GM12878 (cell line): Measurements from ENCODE around the gene FEM1B. TPM values are rescaled to one million over a fixed set of nuclear protein-coding genes. Genes with fewer than 3 reads are reported as not detected.

Source experiments
- ATAC-seq: fragments of 200-7000 bp; cut with Tn5 transposase; 3 replicates; pipeline ENCODE4 v1.9.1; 2020; ENCODE audit warnings: mild to moderate bottlenecking, moderate library complexity
- BruUV-seq: library from RNA; stranded (reverse); fragments of 400-500 nt; replicated peaks from 2 replicates; lab custom pipeline; 2021; lab: Mats Ljungman, UMichigan
- CTCF ChIA-PET: fragments of 300-600 bp; sonication (Branson Sonifier 250); formaldehyde crosslinking; extraction: SDS; loops from one replicate; lab custom pipeline; 2021; ENCODE audit warnings: inconsistent platforms; lab: Yijun Ruan, JAX
- POLR2A ChIA-PET: fragments of 350-600 bp; formaldehyde crosslinking; extraction: SDS; loops from one replicate; lab custom pipeline; 2021; ENCODE audit warnings: inconsistent platforms; lab: Charles Lee
- RAD21 ChIA-PET: fragments of 300-600 bp; sonication (Branson Sonifier 250); formaldehyde crosslinking; loops from one replicate; lab custom pipeline; 2023; ENCODE audit warnings: antibody characterized with exemption; ENCODE audit not compliant: unreplicated experiment; lab: Charles Lee
- SMC1A ChIA-PET: fragments of 300-600 bp; sonication (Branson Sonifier 250); formaldehyde crosslinking; loops from one replicate; lab custom pipeline; 2023; ENCODE audit not compliant: unreplicated experiment, uncharacterized antibody; lab: Charles Lee
- DNase-seq: peaks from one replicate; pipeline ENCODE4 v3.0.0-alpha.2; 2011; ENCODE audit warnings: low read depth, low spot score
- FAIRE-seq: peaks from 3 replicates; lab custom pipeline; 2011; peaks lifted over from hg19 to GRCh38; lab: Jason Lieb, UNC
- H2AFZ ChIP-seq: 2 replicates; pipeline ENCODE4 v1.6.0; 2011; ENCODE audit warnings: low read depth, low read length, control low read depth; ENCODE audit not compliant: control insufficient read depth
- H3K27ac ChIP-seq: 2 replicates; pipeline ENCODE4 v1.5.1; 2011; ENCODE audit warnings: control low read depth; ENCODE audit not compliant: control insufficient read depth, insufficient read depth
- H3K27me3 ChIP-seq, 2 experiments: replicated peaks in 1 of 2; 2 replicates each; pipeline versions ENCODE4 v1.6.0 to v1.6.1; 2011; ENCODE audit warnings: low read length in 1 of 2; ENCODE audit not compliant: control insufficient read depth in 2 of 2, insufficient read depth in 2 of 2
- H3K36me3 ChIP-seq, 2 experiments: 2 replicates each; pipeline ENCODE4 v1.5.1; 2011; ENCODE audit warnings: low read length in 1 of 2; ENCODE audit not compliant: control insufficient read depth in 2 of 2, insufficient read depth in 2 of 2
- H3K4me1 ChIP-seq: 2 replicates; pipeline ENCODE4 v1.6.1; 2011; ENCODE audit warnings: mild to moderate bottlenecking, low read length, moderate library complexity, mixed read lengths; ENCODE audit not compliant: control insufficient read depth, insufficient read depth
- H3K4me2 ChIP-seq: 2 replicates; pipeline ENCODE4 v1.6.0; 2011; ENCODE audit warnings: control low read depth; ENCODE audit not compliant: control insufficient read depth, insufficient read depth
- H3K4me3 ChIP-seq: fragments of 200-600 bp; sonication (generic); 2 replicates; pipeline ENCODE4 v1.5.1; 2016
- H3K79me2 ChIP-seq: 2 replicates; pipeline ENCODE4 v1.6.0; 2011; ENCODE audit warnings: low read length; ENCODE audit not compliant: control insufficient read depth, insufficient read depth
- H3K9ac ChIP-seq: 2 replicates; pipeline ENCODE4 v1.8.0; 2011; ENCODE audit warnings: low read length, control low read depth, mixed read lengths; ENCODE audit not compliant: control insufficient read depth, insufficient read depth
- H3K9me3 ChIP-seq: replicated peaks from 3 replicates; pipeline ENCODE4 v1.5.1; 2011; ENCODE audit warnings: mild to moderate bottlenecking, low read length; ENCODE audit not compliant: control insufficient read depth, insufficient read depth
- H4K20me1 ChIP-seq: 2 replicates; pipeline ENCODE4 v1.6.0; 2011; ENCODE audit not compliant: control insufficient read depth, insufficient read depth
- DPF2 ChIP-seq: fragments of 450-650 bp; IDR thresholded peaks from 2 replicates; pipeline ENCODE4 v1.6.1; 2017; ENCODE audit warnings: mild to moderate bottlenecking
- IKZF1 ChIP-seq: fragments of 450-650 bp; conservative IDR thresholded peaks from 2 replicates; pipeline ENCODE4 v1.6.1; 2017; ENCODE audit warnings: antibody characterized with exemption, mild to moderate bottlenecking
- WGBS: methylation state at CpG from one replicate; pipeline ENCODE4 v1.1.6; 2016; ENCODE audit warnings: low lambda C conversion rate; ENCODE audit not compliant: insufficient replicate concordance, insufficient coverage; ENCODE audit errors: missing lambda C conversion rate; 5-methylcytosine and 5-hydroxymethylcytosine counted together
- in situ Hi-C: fragments of 300-500 bp; cut with MboI; formaldehyde crosslinking; loops from 9 replicates; pipeline ENCODE4 v1.14.3; 2018; ENCODE audit warnings: mixed read lengths
- intact Hi-C: fragments of 100-400 bp; cut with micrococcal nuclease; formaldehyde crosslinking; loops from one replicate; pipeline ENCODE4 v1.14.2; 2022; ENCODE audit not compliant: unreplicated experiment
- polyA plus RNA-seq, 11 experiments: library from polyadenylated mRNA; depleted of rRNA in 4 of 11; unstranded in 6 of 11; stranded (reverse) in 5 of 11; fragments of >200 nt; fragmentation: Nextera tagmentation in 4 of 11; fragmentation: Illumina TruSeq in 1 of 11; extraction: Ambion mirVana in 4 of 11; extraction: Trizol in 1 of 11; gene quantifications; 1 replicate in 1 of 11; 2 replicates in 10 of 11; pipeline versions ENCODE4 v1.2.1 to v1.2.3, GENCODE V29; 2011 to 2016; ENCODE audit warnings: inconsistent platforms in 2 of 11, missing spikeins in 2 of 11, low read depth in 1 of 11
- total RNA-seq, 4 experiments: library from RNA; depleted of rRNA in 3 of 4; stranded (reverse); fragments of >200 nt in 3 of 4; fragmentation: Illumina TruSeq in 1 of 4; extraction: Trizol in 1 of 4; gene quantifications; 2 replicates each; pipeline versions ENCODE4 v1.2.1 to v1.2.3, GENCODE V29; 2013 to 2021
- TF ChIP-seq, protein P1 (sequence below): IDR thresholded peaks from 2 replicates; pipeline ENCODE4 v1.6.1; 2011; ENCODE audit warnings: borderline replicate concordance, low read depth, mild to moderate bottlenecking, moderate library complexity, low read length; ENCODE audit not compliant: insufficient read depth, poor library complexity, severe bottlenecking
- TF ChIP-seq, protein P2 (sequence below): fragments of 450-650 bp; IDR thresholded peaks from 2 replicates; pipeline ENCODE4 v1.6.1; 2017; ENCODE audit warnings: mild to moderate bottlenecking, moderate library complexity

The FEM1B gene
- total and polyA plus RNA-seq, 10 of the 15 experiments (the other 5 are each of a cell fraction or from before 2014, with no cell fraction given), result 5.5 to 61.1 (median 18.2) TPM

GRCh38 chr15:68232449-68232848 lies 45.1 kb upstream of the FEM1B start:
- 69% methylated on average over 6 of the region's 6 CpGs for WGBS
- no peaks in the 10 kb centered on the region for H4K20me1 ChIP-seq
- H3K27me3 ChIP-seq, result no peaks in the 10 kb centered on the region
- FAIRE-seq, result no peak
- H3K27ac ChIP-seq, result no peak overlapping the region
- BruUV-seq, result no TSS peak
- ChIA-PET POLR2A (no interaction called here), RAD21 (no interaction called here), CTCF (interaction anchor here (1.0 to 1.4 kb wide), 2 partner anchors 71 to 74 kb away, joined by 4 to 7 read pairs; no protein-coding TSS in a partner anchor), SMC1A (interaction anchor here (2.3 kb wide), 1 partner anchor 21 kb away, joined by 7 read pairs; no protein-coding TSS in a partner anchor)
- no peak for ATAC-seq
- H3K4me3 ChIP-seq, result no peak overlapping the region
- H3K4me2 ChIP-seq, result no peak overlapping the region
- no peak overlapping the region for H2AFZ ChIP-seq
- intact Hi-C loops, result no loop called here
- in situ Hi-C loops, result no loop called here
- no peak overlapping the region for H3K9ac ChIP-seq
- peaks cover 17% of the 10 kb centered on the region for H3K4me1 ChIP-seq
- DNase-seq, result no peak
- TF ChIP-seq IKZF1, result 0 out of 2 replicates have a peak, but pooled peaks have one; percentile 24
- TF ChIP-seq, protein P1, sequence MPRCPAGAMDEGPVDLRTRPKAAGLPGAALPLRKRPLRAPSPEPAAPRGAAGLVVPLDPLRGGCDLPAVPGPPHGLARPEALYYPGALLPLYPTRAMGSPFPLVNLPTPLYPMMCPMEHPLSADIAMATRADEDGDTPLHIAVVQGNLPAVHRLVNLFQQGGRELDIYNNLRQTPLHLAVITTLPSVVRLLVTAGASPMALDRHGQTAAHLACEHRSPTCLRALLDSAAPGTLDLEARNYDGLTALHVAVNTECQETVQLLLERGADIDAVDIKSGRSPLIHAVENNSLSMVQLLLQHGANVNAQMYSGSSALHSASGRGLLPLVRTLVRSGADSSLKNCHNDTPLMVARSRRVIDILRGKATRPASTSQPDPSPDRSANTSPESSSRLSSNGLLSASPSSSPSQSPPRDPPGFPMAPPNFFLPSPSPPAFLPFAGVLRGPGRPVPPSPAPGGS, result no peak
- TF ChIP-seq, protein P2, sequence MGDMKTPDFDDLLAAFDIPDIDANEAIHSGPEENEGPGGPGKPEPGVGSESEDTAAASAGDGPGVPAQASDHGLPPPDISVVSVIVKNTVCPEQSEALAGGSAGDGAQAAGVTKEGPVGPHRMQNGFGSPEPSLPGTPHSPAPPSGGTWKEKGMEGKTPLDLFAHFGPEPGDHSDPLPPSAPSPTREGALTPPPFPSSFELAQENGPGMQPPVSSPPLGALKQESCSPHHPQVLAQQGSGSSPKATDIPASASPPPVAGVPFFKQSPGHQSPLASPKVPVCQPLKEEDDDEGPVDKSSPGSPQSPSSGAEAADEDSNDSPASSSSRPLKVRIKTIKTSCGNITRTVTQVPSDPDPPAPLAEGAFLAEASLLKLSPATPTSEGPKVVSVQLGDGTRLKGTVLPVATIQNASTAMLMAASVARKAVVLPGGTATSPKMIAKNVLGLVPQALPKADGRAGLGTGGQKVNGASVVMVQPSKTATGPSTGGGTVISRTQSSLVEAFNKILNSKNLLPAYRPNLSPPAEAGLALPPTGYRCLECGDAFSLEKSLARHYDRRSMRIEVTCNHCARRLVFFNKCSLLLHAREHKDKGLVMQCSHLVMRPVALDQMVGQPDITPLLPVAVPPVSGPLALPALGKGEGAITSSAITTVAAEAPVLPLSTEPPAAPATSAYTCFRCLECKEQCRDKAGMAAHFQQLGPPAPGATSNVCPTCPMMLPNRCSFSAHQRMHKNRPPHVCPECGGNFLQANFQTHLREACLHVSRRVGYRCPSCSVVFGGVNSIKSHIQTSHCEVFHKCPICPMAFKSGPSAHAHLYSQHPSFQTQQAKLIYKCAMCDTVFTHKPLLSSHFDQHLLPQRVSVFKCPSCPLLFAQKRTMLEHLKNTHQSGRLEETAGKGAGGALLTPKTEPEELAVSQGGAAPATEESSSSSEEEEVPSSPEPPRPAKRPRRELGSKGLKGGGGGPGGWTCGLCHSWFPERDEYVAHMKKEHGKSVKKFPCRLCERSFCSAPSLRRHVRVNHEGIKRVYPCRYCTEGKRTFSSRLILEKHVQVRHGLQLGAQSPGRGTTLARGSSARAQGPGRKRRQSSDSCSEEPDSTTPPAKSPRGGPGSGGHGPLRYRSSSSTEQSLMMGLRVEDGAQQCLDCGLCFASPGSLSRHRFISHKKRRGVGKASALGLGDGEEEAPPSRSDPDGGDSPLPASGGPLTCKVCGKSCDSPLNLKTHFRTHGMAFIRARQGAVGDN, result no peak
- TF ChIP-seq DPF2, result no peak
- H3K36me3 ChIP-seq, result no peaks in the 10 kb centered on the region
- no peaks in the 10 kb centered on the region for H3K9me3 ChIP-seq
- H3K79me2 ChIP-seq, result peaks cover 19% of the 10 kb centered on the region
